ENCODE data around the gene GRIN1.

- TF ChIP-seq EZH2 (IDR thresholded peaks at IDR 0.05; ENCODE audit: borderline replicate concordance, low read length) = no peak
- no peak for TF ChIP-seq CTCF (conservative IDR thresholded peaks at IDR 0.05 in 1 of 2, IDR thresholded peaks at IDR 0.05 in 1 of 2; ENCODE audit: extremely low read depth in 1 of 2, insufficient read depth in 1 of 2, low read depth in 1 of 2, low read length in 2 of 2)
Observed at GRCh38 chr9:137188086-137188489, 49.1 kb downstream of the GRIN1 start.

All from mammary epithelial cell (primary cell).